CD4-positive, alpha-beta T cell treated with Interleukin-6 at 100 ng/mL for 8 hours (primary cell): Measurements from ENCODE around the gene PADI3.

ENCODE experiments used
- DNase-seq: peaks from one replicate; pipeline ENCODE4 v3.0.0-alpha.2; 2020; ENCODE audit warnings: mixed read lengths, low spot score

Gene PADI3

DNA sequence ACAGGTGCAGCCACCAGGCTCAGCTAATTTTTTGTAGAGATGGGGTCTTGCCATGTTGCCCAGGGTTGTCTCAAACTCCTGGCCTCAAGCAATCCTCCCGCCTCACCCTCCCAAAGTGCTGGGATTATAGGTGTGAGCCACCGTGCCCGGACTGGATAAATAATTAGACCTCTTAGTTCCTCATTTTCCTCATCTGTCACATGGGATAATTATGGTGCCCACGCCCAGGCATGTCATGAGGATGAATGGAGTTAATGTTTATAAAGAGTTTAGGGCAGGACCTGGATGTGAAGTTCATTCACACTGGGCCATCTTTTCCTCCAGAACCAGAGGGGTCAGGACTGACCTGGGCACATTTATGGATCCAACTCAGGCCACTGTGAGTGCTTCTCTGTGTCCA, 23.7 kb downstream of the PADI3 start:
- no peak for DNase-seq

DNA sequence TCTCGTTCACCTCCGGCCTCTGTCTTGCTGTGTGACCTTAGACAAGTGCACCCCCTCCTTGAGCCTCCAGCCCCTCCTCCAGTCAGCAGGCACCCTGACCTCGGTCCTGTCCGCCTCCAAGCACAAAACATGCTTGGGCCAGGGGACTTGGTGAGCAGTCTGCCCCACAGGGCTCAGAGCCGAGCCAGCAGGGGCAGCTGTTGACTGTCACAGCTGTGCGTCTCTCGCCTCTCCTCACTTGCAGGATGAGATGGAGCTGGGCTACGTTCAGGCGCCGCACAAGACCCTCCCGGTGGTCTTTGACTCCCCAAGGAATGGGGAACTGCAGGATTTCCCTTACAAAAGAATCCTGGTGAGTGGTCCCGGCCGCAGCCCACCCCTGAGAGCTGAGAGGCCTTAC, 24.2 kb downstream of the PADI3 start:
- DNase-seq = no peak

DNA sequence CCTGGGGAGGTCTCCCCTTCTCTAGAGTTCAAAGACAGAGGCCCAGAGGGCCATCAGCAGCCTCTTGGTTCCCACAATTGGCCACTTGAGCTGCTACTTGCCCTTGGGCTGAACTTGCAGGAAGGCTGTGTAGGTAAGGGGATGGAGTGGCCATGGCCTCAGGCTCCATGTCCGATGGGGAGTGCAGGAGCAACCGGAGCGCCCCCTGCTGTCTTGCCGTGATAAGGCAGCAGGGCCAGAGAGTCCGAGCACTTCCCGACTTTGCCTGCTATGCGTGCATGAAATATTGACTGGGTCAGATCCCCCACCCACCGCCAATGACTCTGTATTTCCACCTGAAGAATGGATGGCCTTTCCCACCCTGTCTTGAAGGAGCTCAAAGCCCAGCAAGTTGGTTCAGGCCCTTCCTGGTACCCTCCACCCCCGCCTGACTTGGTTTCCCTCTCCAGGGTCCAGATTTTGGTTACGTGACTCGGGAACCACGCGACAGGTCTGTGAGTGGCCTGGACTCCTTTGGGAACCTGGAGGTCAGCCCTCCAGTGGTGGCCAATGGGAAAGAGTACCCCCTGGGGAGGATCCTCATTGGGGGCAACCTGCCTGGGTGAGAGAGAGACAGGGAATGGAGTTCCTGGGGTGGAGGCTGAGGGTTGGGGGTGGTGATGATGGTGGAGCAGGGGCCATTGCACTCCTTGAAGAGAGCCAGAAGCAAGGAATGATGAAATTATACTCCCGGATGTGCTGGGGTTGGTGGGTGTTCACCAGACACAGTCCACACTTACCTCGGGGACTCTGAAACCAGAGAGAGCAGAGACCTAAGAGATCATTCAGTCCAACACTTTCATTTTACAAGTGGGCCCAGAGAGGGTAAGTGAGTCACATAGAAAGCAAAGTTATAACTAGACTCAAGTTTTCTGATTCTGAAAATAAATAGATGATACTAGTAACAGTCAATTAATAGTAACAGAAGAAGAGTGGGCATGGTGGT, 25.6 kb downstream of the PADI3 start:
- no peak for DNase-seq

DNA sequence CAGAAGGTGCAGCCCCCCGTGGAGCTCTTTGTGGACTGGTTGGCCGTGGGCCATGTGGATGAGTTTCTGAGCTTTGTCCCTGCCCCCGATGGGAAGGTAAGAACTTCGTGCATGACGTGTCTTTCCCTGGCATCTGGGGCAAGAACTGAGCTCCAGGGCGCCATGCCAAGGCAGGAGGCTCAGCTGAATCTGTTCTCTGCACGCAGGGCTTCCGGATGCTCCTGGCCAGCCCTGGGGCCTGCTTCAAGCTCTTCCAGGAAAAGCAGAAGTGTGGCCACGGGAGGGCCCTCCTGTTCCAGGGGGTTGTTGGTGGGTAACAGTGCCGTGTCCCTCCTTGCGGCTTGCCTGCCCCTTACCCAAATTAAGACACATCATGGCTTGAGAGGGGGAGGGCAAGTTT, 27.7 kb downstream of the PADI3 start:
- no peak for DNase-seq

DNA sequence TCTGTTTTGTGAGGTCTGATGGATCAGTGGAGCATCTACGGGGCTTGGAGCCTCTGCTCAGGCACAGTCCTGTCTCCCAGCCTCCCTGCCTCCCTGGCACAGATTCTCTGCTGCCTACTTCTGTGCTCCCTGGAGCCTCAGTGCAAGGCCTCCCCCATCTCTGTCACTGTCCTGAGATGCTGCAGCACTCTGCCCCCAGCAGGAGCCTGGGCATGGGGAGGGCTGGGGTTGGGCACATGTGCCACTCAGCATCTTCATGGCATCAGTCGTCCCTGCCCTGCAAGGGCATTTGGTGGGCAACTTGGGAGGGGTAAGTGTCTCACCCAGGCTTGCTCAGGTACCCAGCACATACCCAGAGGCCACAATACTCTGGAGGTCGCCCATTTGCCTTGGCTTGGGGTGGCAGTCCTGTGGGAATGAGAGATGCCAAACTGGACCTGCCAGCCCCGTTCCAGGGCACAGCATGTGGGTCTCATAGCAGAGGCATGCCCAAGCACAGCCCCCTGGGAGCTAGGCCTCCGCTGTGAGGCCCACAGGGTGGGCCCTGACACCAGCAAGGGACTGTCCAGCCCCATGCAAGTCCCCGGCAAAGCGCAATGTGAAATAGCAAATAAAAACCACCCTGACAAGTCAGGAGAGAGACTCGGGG, 28.7 kb downstream of the PADI3 start:
- DNase-seq = no peak

DNA sequence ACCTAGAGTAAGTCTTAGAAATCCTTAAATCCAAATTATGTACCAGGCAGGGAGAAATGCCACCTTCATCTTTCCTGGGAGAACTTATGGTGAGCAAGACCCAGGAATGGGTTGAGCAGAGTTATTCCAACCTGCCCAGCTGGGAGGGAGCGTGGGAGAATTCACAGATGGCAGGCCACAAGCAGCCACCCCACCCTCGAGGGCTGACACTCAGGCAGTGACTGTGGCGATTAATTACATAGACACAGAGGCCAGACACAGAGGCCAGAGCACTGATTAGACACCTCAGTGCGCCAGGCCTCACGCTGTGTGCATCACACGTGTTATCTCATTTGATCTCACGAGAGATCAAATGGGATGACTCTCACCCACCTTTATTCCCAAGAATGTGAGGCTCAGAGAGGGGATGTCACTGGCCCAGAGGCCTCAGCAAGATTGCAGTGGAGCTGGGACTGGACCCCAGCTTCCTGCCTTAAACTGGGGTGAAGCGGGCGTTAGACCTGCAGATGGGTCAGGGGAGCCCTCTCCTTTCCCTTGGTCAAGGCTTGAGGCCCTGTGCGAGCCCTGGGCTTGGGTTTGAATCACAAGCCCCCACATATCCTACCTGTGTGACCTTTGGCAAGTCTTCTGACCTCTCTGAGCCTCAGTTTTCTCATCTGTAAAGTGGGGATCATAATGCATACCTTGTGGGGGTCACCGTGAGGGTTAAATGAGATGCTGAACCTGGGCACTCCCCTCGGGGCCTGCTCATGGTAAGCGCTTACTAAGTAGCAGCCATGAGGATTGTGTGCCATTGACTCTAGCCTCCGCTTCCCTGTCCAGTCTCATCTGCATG, 30.3 kb downstream of the PADI3 start:
- DNase-seq = no peak

DNA sequence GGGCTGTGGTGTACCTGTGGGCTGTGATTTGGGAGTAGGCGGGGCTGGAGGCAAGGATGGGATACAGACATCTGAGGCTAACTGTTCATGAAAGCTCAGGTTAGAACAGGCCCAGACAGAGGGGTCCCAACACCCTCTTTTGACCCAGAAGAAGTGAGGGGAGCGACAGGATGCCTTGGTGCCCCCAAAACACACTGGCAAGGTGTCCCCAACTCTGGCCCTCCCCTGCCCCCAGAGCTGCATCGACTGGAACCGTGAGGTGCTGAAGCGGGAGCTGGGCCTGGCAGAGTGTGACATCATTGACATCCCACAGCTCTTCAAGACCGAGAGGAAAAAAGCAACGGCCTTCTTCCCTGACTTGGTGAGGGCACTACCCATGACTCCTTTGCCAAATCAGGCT, 31.5 kb downstream of the PADI3 start:
- no peak for DNase-seq

DNA sequence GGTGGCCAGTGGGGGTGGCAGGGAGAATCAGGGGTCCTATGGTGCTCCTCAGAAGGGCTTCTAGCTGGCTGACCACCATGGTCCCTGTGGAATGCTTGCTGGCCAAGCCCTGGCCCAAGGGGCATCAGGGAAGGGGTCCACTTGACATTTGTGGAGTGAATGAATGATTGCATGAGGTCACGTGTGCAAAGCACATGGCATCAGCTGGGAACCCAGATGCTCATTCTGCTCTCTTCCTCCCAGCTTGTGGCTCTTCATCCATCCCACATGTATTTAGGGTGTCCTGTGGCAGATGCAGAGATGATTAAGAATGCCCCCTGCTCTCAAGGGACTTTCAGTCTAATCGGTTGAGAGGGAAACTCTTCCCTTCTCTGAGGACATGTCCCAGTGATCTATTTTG, 32.0 kb downstream of the PADI3 start:
- no peak for DNase-seq

DNA sequence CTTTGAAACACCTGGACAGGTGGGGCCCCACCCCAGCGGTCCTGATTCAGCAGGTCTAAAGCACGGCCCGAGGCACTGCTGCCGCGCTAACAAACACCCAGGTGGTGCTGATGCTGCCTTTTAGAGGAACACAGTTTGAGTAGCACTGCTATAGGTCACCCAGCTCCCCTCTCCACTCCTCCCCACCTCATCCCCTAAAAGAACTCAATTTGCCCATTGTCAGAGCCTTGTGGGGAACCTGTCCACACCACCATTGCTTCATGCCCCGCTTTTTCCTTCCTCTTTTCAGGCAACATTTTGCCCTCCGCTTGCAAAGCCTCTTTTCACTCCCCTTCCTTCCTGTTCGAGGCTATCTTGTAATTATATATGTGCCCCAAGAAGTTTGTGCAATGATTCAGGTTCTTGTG, 32.9 kb downstream of the PADI3 start:
- DNase-seq = no peak

DNA sequence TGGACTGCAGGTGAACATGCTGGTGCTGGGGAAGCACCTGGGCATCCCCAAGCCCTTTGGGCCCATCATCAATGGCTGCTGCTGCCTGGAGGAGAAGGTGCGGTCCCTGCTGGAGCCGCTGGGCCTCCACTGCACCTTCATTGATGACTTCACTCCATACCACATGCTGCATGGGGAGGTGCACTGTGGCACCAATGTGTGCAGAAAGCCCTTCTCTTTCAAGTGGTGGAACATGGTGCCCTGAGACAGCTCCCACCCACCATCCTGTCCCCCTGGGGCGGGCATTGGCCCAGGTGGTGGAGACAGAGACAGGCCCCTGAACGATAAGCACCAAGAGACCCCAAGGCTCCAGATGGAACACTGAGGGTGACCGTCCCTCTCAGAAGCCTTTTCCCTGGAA, 33.9 kb downstream of the PADI3 start:
- DNase-seq = no peak

DNA sequence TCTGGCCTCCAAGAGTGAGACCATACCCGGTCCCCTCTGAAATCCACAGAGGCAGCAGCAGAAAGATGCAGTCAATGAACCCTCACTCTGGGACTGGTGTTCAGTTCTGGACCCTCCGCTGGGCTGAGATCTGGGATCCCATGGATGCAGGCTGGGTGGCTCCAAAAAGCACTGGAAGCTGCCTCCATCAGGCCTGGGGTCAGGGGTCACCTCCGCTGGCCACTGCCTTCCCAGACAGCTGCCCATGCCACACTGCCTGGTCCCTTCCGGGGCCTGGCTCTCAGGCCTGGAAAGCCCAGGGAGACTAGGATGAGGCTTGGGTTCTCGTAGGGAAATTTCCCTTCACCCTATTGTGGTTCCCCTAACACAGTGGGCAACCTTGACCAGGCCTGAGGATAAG, 37.7 kb downstream of the PADI3 start:
- no peak for DNase-seq

DNA sequence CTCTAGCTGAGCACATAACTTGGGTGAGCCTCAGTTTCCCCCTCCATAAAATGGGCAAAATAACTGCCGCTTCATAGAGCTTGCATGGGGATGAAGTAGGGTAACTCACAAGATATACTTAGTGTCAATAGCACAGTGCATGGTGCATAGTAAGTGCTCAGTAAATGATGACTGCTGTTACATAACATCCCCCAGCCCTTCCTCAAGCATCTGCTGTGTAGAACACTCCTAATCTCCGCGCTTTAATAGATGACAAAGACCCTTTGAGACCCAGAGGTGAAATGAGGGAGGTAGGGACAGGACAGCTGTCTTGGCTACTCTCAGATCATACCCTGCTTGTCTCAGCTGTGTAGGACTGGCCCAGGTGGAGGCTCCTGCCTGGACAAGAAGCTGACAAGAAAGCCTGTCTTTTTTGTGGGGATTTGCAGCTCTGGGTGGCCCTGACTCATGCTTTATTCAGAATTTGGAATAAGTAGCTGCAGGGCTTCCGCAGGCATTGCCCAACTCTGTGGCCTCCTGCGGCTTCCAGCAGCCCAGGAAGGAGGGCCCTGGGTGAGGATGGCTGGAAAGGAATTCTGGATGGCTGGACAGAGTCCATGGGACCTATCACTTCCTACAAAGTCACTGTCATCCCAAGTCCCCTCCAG, 38.4 kb downstream of the PADI3 start:
- no peak for DNase-seq

DNA sequence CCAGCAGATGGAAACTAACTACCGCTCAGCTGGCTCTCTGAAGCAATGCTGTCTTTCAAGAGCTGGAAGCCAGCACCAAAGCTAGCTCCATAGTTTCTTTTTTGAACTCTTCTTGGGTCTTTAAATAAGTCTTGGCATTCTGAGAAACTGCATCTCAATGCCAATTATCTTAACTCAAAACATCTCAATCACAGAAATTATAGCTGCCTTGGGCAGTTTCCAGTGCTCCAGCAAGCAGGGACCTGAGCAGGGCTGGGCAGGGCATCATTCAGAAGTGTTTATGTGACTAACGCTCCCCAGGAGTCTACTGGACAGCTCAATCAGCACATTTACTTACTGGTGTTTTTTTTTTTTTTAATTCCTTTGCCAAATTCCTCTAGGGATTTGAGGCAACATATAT, 40.8 kb downstream of the PADI3 start:
- no peak for DNase-seq

DNA sequence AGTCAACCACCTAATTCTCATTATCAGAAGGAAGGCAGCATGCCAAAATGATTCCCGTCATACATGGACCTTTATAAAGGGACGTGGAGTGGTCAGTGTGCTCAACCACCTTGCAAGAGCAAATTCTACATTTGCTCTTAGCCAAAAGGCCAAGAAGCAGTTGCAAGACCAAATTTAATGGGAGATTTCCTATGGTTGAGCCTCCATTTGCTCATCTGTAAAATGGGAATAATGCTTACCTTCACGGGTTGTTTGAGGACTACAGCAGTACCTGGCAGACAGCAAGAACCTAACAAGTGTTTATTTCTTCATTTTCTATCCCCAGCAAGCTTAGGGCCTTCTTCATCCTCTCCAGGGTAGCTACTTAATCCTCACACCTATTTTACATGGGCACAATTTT, 41.7 kb downstream of the PADI3 start:
- no peak for DNase-seq

DNA sequence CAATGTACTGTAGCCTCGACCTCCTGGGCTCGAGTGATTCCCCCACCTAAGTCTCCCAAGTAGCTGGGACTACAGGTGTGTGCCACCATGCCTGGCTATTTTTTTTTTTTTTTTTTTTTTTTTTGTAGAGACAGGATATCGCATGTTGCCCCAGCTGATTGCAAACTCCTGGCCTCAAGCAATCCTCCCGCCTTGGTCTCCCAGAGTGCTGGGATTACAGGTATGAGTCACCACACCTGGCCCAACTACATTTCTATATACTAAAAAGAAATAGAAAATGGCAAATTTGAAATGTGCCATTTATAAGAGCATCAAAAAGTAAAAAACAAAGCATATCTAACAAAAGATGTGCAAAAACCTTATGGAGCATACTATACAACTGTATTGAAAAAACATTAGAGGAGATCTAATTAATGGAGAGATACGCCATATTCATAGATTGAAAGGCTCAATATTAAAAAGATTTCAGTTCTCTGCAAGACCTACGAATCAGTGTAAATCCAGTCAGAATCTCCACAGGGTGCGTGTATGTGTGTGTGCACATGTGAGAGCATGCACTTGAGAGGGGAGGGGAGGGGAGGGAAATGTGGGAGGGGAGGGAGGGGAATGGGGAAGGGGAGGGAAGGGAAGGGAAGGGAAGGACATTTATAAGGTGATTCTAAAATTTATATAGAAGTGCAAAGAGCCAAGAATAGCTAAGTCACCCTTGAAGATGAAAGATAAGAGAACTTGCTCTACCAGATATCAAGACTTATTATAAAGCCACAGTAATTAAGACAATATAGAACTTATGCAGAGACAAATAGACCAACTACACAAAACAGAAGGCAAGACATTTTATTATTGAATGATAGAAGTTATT, 43.6 kb downstream of the PADI3 start:
- no peak for DNase-seq

DNA sequence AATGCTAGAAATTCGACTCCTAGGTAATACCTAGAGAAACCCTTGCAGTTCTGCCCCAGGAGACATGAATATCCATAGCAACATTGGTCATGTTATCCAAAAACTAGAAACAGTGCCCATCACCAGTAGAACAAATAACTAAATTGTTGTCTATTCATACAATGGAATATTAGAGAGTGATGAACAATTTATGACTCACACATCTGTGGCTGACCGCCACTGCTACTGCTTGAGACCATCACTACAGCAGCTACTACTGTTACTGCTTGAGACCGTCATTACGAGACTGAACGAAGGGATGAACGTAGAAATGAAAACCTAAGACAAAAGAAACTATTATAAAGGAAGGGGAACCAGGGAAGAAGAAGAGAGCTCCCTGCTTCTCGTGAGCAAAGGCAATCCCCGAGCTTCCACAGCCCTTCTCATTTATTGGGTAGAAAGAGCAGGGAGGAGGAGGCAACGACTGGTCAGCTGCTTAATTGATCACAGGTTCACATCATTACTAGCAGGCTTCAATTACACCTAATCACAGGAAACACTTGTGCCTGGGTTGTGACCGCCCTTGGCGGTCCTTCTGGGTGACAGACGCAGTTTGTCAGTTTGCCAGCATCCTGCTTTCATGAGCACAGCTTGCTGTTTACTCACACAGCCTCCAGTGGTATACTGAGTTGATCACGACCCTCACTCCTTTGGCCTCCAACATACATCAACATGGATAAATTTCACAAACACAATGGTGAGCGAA, 45.0 kb downstream of the PADI3 start:
- no peak for DNase-seq

DNA sequence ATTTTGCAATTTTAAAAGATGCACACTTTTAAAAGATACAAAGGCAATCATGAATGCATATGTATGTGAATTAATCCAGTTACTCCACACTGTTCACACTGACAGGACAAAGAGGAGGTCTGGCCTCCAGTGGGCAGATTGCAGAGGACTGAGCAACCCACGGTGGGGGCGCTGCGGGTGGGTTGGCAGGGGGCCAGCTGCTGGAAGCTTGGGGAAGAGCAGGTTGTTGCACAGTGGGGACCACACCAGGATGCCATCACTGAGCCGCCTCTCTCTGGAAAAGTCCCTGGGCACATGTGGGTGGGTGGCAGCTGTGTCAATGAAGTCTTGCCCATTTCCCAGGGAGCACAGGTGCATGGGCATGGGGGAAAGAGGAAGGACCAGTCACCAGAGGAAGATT, 46.4 kb downstream of the PADI3 start:
- no peak for DNase-seq

DNA sequence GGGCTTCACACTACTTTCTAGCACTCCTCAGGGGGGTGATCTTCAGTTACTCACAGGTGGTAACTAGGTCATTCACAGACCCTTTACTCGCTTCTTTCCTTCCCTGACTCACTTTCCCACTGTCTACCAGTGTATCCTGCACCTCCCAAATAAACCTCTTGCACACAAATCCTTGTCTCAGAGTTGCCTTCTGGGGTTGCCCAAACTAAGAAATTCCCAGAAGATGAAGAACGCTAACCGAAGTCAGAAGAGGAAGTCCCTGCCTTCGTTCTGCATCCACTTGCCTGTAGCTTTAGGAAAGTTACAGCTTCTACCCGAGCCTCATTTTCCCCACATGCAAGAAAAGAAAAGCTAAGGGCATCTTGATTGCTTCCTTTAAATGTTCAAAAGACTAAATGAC, 47.2 kb downstream of the PADI3 start:
- no peak for DNase-seq

DNA sequence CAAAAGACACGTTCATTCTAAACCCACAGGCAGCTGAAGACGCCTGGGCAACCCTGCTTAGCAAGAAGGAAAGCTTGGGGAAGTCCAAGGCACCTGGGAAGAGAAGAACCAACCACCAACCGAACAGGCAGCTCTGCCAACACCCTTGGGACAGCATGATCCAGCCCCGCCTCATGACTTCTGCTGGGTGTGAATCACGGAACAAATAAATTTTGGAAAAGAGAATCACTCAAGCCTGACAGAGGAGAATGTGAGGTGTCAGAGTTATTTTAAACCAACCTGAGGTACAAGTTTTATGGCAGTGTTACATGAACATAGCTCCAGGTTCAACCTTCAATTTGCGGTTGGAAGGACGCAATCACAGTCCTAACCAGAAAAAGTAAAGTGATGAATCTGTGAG, 49.1 kb downstream of the PADI3 start:
- no peak for DNase-seq

DNA sequence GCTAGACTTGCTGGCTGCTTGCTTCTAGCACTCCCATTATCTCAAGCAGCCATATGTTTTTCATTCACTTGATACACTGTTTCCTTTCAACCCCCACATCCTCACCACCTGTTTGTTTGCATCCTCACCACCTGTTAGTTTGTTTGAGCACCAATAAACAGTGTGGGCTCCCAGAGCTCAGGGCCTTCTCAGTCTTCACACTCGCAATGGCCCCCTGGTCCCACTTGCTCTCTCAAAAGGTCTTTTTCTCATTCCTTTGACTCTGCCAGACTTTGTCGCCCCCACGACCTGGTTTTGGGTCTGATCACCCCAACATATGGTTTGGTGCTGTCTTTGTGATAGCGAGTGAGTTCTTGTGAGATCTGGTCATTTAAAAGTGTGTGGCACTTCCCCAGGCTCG, 52.9 kb downstream of the PADI3 start:
- DNase-seq = no peak
